ENCODE measurements around the gene HSD17B12. TPM values are rescaled to one million over a fixed set of nuclear protein-coding genes. Genes with fewer than 3 reads are reported as not detected.

The HSD17B12 gene
- polyA plus RNA-seq, 1 donor from 2014 or later, result 58.8 TPM

- Histone ChIP-seq H3K79me2 (replicated peaks; ENCODE audit: insufficient read depth, low read length) (no peaks in the 10 kb centered on the region), H3K9me3 (ENCODE audit: low read length) (no peaks in the 10 kb centered on the region), H3K4me2 (ENCODE audit: low read length) (no peak overlapping the region), H4K20me1 (ENCODE audit: insufficient read depth) (no peaks in the 10 kb centered on the region), H3K36me3 (ENCODE audit: insufficient read depth, low read length) (no peaks in the 10 kb centered on the region), H3F3A (ENCODE audit: insufficient read depth, low read length, poor library complexity, severe bottlenecking) (no peaks in the 10 kb centered on the region), H3K4me3 (ENCODE audit: low read length) (no peak overlapping the region), H2AFZ (ENCODE audit: low read depth, low read length) (no peak overlapping the region), H3K9me2 (ENCODE audit: insufficient read depth, low read length) (no peaks in the 10 kb centered on the region), H3K27ac (ENCODE audit: low read length) (no peak overlapping the region), H3K27me3 (ENCODE audit: insufficient read depth, low read depth, low read length) (no peaks in the 10 kb centered on the region), H3K9ac (ENCODE audit: low read length) (no peak overlapping the region)
- TF ChIP-seq TAF1 (IDR thresholded peaks at IDR 0.05; ENCODE audit: low read depth), result no peak
- TF ChIP-seq REST (IDR thresholded peaks at IDR 0.05; ENCODE audit: borderline replicate concordance), result no peak
- no peak for TF ChIP-seq RAD21 (conservative IDR thresholded peaks at IDR 0.05)
- TF ChIP-seq POLR2AphosphoS5 (IDR thresholded peaks at IDR 0.05), result no peak
- no peak for TF ChIP-seq EP300 (conservative IDR thresholded peaks at IDR 0.05; ENCODE audit: poor library complexity, severe bottlenecking)
Measured at GRCh38 chr11:43861141-43861540, 180.6 kb downstream of the HSD17B12 start.

- TF ChIP-seq CTCF (IDR thresholded peaks at IDR 0.05; ENCODE audit: poor library complexity, severe bottlenecking) (no peak), MXI1 (conservative IDR thresholded peaks at IDR 0.05; ENCODE audit: poor library complexity, severe bottlenecking) (no peak), REST (IDR thresholded peaks at IDR 0.05; ENCODE audit: borderline replicate concordance) (no peak)
- Histone ChIP-seq H3K79me2 (replicated peaks; ENCODE audit: insufficient read depth, low read length) (no peaks in the 10 kb centered on the region), H3K9me3 (ENCODE audit: low read length) (no peaks in the 10 kb centered on the region), H3K27me3 (ENCODE audit: insufficient read depth, low read depth, low read length) (no peaks in the 10 kb centered on the region), H3K36me3 (ENCODE audit: insufficient read depth, low read length) (no peaks in the 10 kb centered on the region), H3K27ac (ENCODE audit: low read length) (no peak overlapping the region), H3K4me2 (ENCODE audit: low read length) (no peak overlapping the region), H2AFZ (ENCODE audit: low read depth, low read length) (no peak overlapping the region), H4K20me1 (ENCODE audit: insufficient read depth) (no peaks in the 10 kb centered on the region), H3F3A (ENCODE audit: insufficient read depth, low read length, poor library complexity, severe bottlenecking) (no peaks in the 10 kb centered on the region), H3K4me3 (ENCODE audit: low read length) (no peak overlapping the region), H3K9ac (ENCODE audit: low read length) (no peak overlapping the region), H3K9me2 (ENCODE audit: insufficient read depth, low read length) (no peaks in the 10 kb centered on the region)
Measured at GRCh38 chr11:43866520-43866919, 186.0 kb downstream of the HSD17B12 start.

Measured in neural cell (in vitro differentiated cells).